Ishikawa (cell line): ENCODE results near the gene ALDH1B1.
A peak's percentile ranks its signal among the peaks of the same experiment; 100 is the strongest.

Experiments used
- CEBPB ChIP-seq: IDR thresholded peaks from 2 replicates; pipeline ENCODE4 v1.6.1; 2012
- CREB1 ChIP-seq: IDR thresholded peaks from 2 replicates; pipeline ENCODE4 v1.6.1; 2012; ENCODE audit warnings: low read depth
- EGR1 ChIP-seq: IDR thresholded peaks from 2 replicates; pipeline ENCODE4 v1.6.1; 2012
- EP300 ChIP-seq: IDR thresholded peaks from 2 replicates; pipeline ENCODE4 v1.6.1; 2012; ENCODE audit warnings: borderline replicate concordance
- FOXM1 ChIP-seq: IDR thresholded peaks from 2 replicates; pipeline ENCODE4 v1.6.1; 2012; ENCODE audit warnings: low read depth, borderline replicate concordance
- NFIC ChIP-seq: IDR thresholded peaks from 2 replicates; pipeline ENCODE4 v1.6.1; 2012
- RAD21 ChIP-seq: IDR thresholded peaks from 2 replicates; pipeline ENCODE4 v1.6.1; 2012; ENCODE audit warnings: low read depth
- TAF1 ChIP-seq: IDR thresholded peaks from 2 replicates; pipeline ENCODE4 v1.6.1; 2012; ENCODE audit warnings: low read depth, mild to moderate bottlenecking
- TCF12 ChIP-seq: IDR thresholded peaks from 2 replicates; pipeline ENCODE4 v1.6.1; 2012; ENCODE audit warnings: low read depth
- TEAD4 ChIP-seq: IDR thresholded peaks from 2 replicates; pipeline ENCODE4 v1.6.1; 2012
- YY1 ChIP-seq: IDR thresholded peaks from 2 replicates; pipeline ENCODE4 v1.6.1; 2012; ENCODE audit warnings: low read depth
- ZBTB7A ChIP-seq: IDR thresholded peaks from 2 replicates; pipeline ENCODE4 v1.6.1; 2012; ENCODE audit warnings: low read depth
- TF ChIP-seq, protein P1 (sequence below): IDR thresholded peaks from 2 replicates; pipeline ENCODE4 v1.6.1; 2012
- TF ChIP-seq, protein P2 (sequence below): IDR thresholded peaks from 2 replicates; pipeline ENCODE4 v1.6.1; 2012
- TF ChIP-seq, protein P3 (sequence below): IDR thresholded peaks from 2 replicates; pipeline ENCODE4 v1.6.1; 2012; ENCODE audit warnings: low read depth, mild to moderate bottlenecking

The ALDH1B1 gene

DNA sequence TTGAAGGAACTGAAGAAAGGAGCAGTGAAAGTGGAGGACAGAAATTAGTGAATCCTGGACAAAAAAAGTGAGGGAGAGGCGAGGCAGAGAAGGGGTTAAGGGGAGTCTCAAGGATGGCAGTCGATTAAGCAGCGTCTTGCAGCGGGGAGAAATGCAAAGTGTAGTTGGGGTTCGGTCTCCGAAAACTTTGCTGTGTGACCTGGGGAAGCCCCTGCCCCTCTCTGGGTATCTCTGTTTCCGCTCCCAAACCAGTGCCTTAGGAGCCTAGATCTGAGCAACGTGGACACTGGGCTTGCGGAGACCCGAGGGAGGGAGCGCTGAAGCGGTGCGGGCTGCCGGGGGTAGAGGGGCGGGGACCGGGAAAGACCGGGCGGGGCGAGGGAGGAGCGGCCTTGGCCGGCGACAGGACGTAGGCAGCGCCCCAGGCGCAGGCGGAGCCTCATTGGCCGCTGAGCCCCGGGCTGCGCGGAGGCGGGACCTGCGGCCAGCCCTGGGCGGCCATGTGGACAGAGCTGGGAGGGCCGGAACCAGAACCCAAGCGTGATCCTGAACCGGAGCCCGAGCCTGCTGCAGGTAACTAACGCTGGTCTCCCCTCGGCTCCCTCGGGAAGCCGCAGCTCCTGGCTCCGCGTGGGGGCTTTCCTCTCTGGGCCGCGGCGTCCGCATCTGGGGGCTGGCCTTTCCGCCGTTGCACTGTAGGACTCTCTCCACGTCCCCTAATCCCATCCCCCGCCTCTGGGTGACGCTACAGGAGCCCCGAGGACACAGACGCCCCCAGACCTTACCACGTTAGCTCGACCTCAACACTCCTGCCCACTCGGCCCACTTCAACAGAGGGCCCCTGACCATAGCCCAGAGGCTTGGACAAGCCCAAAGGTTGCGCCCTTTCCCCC, at the start of gene ALDH1B1:
Gene ALDH1B1, plus strand, starts transcription at position 468 of the 893 bp plus-strand sequence. CDS start 3,047 bp downstream, outside the sequence.
- no peak for TF ChIP-seq TEAD4
- TF ChIP-seq EGR1 = peak; percentile 33; the same call in 1 of the 2 replicates
- TF ChIP-seq, protein P1, sequence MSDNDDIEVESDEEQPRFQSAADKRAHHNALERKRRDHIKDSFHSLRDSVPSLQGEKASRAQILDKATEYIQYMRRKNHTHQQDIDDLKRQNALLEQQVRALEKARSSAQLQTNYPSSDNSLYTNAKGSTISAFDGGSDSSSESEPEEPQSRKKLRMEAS = peak; percentile 88
- TF ChIP-seq TAF1 = no peak; the same call in 1 of the 2 replicates
- peak; percentile 57 for TF ChIP-seq YY1
- peak; percentile 75 for TF ChIP-seq ZBTB7A
- TF ChIP-seq, protein P2, sequence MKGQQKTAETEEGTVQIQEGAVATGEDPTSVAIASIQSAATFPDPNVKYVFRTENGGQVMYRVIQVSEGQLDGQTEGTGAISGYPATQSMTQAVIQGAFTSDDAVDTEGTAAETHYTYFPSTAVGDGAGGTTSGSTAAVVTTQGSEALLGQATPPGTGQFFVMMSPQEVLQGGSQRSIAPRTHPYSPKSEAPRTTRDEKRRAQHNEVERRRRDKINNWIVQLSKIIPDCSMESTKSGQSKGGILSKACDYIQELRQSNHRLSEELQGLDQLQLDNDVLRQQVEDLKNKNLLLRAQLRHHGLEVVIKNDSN = peak; percentile 50

DNA sequence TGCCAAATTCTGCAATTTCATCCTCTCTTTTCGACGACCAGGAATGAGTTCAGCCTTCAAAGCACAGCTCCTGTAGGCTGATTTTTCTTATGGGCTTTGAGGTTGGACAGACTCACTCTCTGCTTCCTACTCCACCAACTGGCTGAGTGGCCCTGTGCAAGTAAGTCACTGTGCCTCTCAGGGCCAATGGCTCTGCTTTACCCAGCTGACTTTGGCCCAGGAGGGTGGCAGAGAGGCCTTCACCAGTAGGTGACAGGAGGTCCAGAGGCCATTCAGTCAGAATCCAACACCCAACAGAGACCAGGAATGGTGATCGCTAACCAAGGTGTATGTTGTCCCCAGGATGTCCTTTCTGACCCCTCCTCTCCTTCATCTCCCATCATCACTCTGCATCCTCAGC, 49.5 kb upstream of the ALDH1B1 start:
- TF ChIP-seq TEAD4 = no peak
- TF ChIP-seq EP300 = no peak
- TF ChIP-seq CREB1 = no peak
- TF ChIP-seq RAD21 = no peak
- TF ChIP-seq, protein P3, sequence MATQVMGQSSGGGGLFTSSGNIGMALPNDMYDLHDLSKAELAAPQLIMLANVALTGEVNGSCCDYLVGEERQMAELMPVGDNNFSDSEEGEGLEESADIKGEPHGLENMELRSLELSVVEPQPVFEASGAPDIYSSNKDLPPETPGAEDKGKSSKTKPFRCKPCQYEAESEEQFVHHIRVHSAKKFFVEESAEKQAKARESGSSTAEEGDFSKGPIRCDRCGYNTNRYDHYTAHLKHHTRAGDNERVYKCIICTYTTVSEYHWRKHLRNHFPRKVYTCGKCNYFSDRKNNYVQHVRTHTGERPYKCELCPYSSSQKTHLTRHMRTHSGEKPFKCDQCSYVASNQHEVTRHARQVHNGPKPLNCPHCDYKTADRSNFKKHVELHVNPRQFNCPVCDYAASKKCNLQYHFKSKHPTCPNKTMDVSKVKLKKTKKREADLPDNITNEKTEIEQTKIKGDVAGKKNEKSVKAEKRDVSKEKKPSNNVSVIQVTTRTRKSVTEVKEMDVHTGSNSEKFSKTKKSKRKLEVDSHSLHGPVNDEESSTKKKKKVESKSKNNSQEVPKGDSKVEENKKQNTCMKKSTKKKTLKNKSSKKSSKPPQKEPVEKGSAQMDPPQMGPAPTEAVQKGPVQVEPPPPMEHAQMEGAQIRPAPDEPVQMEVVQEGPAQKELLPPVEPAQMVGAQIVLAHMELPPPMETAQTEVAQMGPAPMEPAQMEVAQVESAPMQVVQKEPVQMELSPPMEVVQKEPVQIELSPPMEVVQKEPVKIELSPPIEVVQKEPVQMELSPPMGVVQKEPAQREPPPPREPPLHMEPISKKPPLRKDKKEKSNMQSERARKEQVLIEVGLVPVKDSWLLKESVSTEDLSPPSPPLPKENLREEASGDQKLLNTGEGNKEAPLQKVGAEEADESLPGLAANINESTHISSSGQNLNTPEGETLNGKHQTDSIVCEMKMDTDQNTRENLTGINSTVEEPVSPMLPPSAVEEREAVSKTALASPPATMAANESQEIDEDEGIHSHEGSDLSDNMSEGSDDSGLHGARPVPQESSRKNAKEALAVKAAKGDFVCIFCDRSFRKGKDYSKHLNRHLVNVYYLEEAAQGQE = no peak
- no peak for TF ChIP-seq CEBPB
- TF ChIP-seq TAF1 = no peak
- TF ChIP-seq, protein P1 = no peak
- TF ChIP-seq ZBTB7A = no peak
- TF ChIP-seq NFIC = no peak
- TF ChIP-seq YY1 = no peak
- TF ChIP-seq, protein P2 = no peak
- TF ChIP-seq EGR1 = no peak
- no peak for TF ChIP-seq FOXM1
- TF ChIP-seq TCF12 = no peak

DNA sequence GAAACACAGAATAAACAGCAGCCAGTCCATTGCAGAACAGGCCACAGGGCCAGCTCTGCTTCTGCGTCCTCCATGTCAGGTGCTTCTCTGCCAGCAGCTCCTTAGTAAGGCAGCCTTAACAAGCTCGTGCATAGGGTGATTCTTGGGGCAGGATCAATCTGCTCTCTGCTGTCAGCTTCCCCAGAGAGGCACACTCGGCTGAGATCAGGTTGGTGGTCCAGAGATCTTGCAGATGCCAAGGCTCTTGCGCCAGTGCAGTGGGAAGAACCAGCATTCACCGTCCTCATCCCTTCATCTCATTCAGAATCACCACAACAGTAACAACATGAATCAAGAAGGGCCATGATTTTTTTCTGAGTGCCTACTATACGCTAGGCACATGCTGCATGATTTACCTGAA, 49.0 kb upstream of the ALDH1B1 start:
- TF ChIP-seq, protein P1 = no peak
- no peak for TF ChIP-seq RAD21

DNA sequence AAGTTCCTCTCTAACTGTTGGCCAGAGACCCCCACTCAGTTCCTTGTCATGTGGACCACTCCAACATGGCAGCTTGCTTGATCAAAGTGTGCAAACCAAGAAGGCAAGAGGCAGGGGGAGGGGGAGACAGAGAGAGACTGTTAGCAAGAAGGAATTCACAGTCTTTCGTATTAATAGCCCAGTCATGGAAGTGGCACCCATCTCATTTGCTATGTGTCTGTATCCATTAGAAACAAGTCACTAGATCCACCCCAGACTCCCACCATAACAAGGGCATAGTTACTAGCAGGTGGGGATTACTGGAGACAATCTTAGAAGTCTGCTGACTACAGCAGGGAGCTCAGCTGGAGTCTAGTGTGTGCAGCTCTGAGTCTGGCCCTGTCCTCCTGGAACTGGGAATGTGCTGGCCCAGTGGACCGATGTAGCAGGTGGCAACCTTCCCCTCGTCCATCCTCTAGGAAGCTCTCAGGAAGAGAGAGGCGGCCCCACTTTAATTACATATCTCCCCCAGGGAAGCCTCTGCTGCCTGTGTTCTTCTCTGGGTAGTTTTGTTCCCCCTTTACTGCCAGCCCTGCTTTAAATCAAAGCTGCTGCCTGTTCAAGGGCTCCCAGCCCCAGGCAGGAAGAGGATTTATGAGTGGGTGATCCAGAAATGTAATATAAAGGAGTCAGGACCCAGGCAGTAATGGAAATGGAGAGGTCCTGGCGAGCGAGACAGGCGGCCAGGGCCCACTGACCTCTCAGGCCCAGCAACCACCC, 47.8 kb upstream of the ALDH1B1 start:
- TF ChIP-seq CREB1 = no peak
- TF ChIP-seq EP300 = no peak
- TF ChIP-seq EGR1 = no peak
- TF ChIP-seq, protein P3 = no peak
- no peak for TF ChIP-seq TCF12
- TF ChIP-seq, protein P2 = no peak
- TF ChIP-seq, protein P1 = no peak
- no peak for TF ChIP-seq ZBTB7A
- TF ChIP-seq TAF1 = no peak
